Peyer's patch (tissue), 4 donors: ENCODE results near the gene MLPH. TPM values are rescaled to one million over a fixed set of nuclear protein-coding genes. Genes with fewer than 3 reads are reported as not detected.

Experiments
- DNase-seq, 3 donors: peaks; one replicate each; pipeline ENCODE4 v3.0.0-alpha.2; 2017 to 2019
- H3K27ac ChIP-seq, 4 donors: fragments of 200-600 bp; sonication (generic); one replicate each; pipeline ENCODE4 v1.5.1; 2016 to 2019
- H3K27me3 ChIP-seq, 2 donors: fragments of 200-600 bp; sonication (generic); one replicate each; pipeline ENCODE4 v1.5.1; 2019
- H3K36me3 ChIP-seq, 3 donors: fragments of 200-600 bp; sonication (generic); one replicate each; pipeline ENCODE4 v1.5.1; 2016 to 2019
- H3K4me1 ChIP-seq, 4 donors: fragments of 200-600 bp; sonication (generic); one replicate each; pipeline ENCODE4 v1.5.1; 2016 to 2019
- H3K4me3 ChIP-seq, 4 donors: fragments of 200-600 bp; sonication (generic); 1 replicate in 3 of 4; 2 replicates in 1 of 4; pipeline ENCODE4 v1.5.1; 2016 to 2019; ENCODE audit warnings: mild to moderate bottlenecking in 1 of 4
- H3K9me3 ChIP-seq, 4 donors: fragments of 200-600 bp; sonication (generic); one replicate each; pipeline ENCODE4 v1.5.1; 2016 to 2019; ENCODE audit warnings: mild to moderate bottlenecking in 1 of 4
- POLR2A ChIP-seq, 2 donors: fragments of 450-650 bp; IDR thresholded peaks; one replicate each; pipeline ENCODE4 v1.5.1; 2017; ENCODE audit warnings: antibody characterized with exemption in 2 of 2, mild to moderate bottlenecking in 2 of 2, moderate library complexity in 2 of 2
- total RNA-seq, 4 donors: library from RNA; depleted of rRNA; stranded (reverse); fragments of >200 nt; gene quantifications; one replicate each; pipeline ENCODE4 v1.1.0, GENCODE V29; 2016
- TF ChIP-seq, protein P1 (sequence below), 6 experiments: fragments of 450-650 bp in 4 of 6; fragments of 200-600 bp in 2 of 6; sonication (generic) in 1 of 6; IDR thresholded peaks; one replicate each; pipeline ENCODE4 v1.5.1; 2017 to 2019; ENCODE audit warnings: antibody characterized with exemption in 6 of 6, mild to moderate bottlenecking in 3 of 6, moderate library complexity in 1 of 6

Gene MLPH
- total RNA-seq, 4 donors from 2014 or later: 82.5 to 195 (median 116) TPM

DNA sequence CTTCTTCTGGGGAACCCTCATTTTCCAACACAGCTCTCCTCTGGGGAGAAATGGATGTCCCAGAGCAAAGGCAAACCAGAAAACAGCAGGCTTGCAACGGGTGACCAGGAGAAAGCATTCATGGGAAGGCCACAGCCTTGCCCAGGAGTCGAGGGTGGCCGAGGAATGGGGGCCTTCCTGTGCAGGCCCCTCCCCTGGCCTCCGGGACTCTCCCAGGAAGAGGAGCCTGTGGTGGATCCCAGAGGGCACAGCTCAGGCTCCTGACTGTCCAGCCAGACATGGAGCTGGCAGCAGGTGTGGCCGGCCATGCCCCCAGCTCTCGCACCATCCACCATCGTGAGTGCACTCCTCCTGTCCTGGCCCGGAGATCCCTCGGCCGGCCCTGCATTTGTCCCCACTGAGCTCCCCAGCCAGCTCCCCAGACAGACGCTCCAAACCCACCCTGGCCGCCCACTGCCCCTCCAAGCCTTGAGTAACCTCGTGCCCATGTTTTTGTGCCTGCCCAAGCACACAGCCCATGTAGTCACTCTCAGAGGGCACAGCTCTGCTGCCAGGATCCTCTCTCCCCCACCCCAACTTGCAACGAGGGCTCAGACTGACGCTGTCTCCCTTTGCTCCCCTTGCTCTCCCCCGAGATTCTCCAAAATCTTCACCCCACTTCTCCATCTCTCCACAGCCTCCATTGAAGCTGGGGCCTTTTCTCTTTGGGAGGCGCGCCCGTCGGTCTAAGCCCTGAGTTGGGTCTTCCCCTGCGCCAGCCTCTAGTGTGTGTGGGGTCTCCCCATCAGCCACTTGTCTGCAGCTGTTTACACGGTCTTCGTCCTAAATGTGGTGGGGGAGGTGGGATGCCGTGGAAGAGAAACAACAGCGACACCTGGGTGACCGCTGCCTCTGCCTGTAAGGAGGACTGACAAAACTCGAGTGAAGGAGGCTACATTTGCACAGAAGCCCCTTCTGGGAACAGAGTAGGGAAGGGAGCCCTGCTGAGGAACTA lies 89.1 kb downstream of the MLPH start:
- no peaks in the 10 kb centered on the region for H3K27me3 ChIP-seq
- peaks cover 0 to 9% (median 2%) of the 10 kb centered on the region in 4 donors for H3K4me1 ChIP-seq
- no peak overlapping the region for H3K4me3 ChIP-seq
- H3K27ac ChIP-seq: no peak overlapping the region
- no peaks in the 10 kb centered on the region for H3K9me3 ChIP-seq
- DNase-seq: peak in 1 of 3 donors; percentile 42
- TF ChIP-seq, protein P1, sequence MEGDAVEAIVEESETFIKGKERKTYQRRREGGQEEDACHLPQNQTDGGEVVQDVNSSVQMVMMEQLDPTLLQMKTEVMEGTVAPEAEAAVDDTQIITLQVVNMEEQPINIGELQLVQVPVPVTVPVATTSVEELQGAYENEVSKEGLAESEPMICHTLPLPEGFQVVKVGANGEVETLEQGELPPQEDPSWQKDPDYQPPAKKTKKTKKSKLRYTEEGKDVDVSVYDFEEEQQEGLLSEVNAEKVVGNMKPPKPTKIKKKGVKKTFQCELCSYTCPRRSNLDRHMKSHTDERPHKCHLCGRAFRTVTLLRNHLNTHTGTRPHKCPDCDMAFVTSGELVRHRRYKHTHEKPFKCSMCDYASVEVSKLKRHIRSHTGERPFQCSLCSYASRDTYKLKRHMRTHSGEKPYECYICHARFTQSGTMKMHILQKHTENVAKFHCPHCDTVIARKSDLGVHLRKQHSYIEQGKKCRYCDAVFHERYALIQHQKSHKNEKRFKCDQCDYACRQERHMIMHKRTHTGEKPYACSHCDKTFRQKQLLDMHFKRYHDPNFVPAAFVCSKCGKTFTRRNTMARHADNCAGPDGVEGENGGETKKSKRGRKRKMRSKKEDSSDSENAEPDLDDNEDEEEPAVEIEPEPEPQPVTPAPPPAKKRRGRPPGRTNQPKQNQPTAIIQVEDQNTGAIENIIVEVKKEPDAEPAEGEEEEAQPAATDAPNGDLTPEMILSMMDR (IDR thresholded peaks at IDR 0.05): no peak
- TF ChIP-seq POLR2A (IDR thresholded peaks at IDR 0.05): no peak
- peaks cover 0 to 12% (median 0%) of the 10 kb centered on the region in 3 donors for H3K36me3 ChIP-seq

DNA sequence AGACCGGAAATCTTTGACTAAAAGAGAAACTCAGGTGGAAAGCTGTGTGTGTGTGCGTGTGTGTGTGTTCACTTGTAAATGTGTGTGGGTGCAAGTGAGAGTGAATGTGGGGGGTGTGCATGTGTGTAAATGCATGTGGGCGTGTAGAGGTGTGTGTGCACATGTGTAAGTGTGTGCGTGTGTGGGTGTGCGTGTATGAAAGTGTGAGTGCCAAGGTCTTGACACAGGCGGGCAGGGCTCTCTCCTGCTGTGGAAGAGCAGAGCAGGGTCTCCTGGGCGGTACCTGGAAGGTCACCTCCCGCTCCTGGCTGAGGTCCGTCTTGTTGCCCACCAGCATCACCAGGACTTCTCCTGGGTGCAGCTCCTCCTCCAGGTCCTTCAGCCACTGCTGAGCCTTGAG lies 89.9 kb downstream of the MLPH start:
- TF ChIP-seq, protein P1 (IDR thresholded peaks at IDR 0.05): no peak
- TF ChIP-seq POLR2A (IDR thresholded peaks at IDR 0.05): no peak
- no peak overlapping the region for H3K27ac ChIP-seq
- H3K4me3 ChIP-seq: no peak overlapping the region
- H3K9me3 ChIP-seq: no peaks in the 10 kb centered on the region
- no peaks in the 10 kb centered on the region for H3K27me3 ChIP-seq
- peaks cover 0 to 15% (median 0%) of the 10 kb centered on the region in 3 donors for H3K36me3 ChIP-seq
- DNase-seq: peak in 1 of 3 donors; percentile 27
- peaks cover 0 to 11% (median 1%) of the 10 kb centered on the region in 4 donors for H3K4me1 ChIP-seq

DNA sequence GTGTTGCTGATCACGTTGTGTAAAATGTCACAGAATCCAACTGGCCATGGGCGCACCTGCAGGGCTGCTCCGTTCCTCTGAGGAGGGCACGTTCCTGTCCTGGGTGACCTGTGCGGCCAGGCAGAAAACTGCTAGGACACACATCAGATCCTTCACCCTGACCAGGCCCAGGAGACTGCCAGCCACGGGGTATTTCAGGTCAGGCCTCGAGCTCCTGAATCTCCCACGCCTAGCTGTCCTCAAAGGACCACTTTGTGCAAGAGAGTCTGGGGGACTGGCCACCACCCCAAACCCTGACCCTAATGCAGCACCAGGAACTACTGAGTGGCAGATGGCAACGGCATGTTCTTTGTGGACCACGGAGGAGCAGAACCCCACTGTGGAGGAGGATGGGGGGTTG lies 90.4 kb downstream of the MLPH start:
- peaks cover 0 to 15% (median 0%) of the 10 kb centered on the region in 3 donors for H3K36me3 ChIP-seq
- H3K4me3 ChIP-seq: no peak overlapping the region
- TF ChIP-seq POLR2A (IDR thresholded peaks at IDR 0.05): no peak
- TF ChIP-seq, protein P1 (IDR thresholded peaks at IDR 0.05): no peak
- no peak for DNase-seq
- no peaks in the 10 kb centered on the region for H3K9me3 ChIP-seq
- no peaks in the 10 kb centered on the region for H3K27me3 ChIP-seq
- H3K27ac ChIP-seq: no peak overlapping the region
- H3K4me1 ChIP-seq: peaks cover 0 to 11% (median 0%) of the 10 kb centered on the region in 4 donors

DNA sequence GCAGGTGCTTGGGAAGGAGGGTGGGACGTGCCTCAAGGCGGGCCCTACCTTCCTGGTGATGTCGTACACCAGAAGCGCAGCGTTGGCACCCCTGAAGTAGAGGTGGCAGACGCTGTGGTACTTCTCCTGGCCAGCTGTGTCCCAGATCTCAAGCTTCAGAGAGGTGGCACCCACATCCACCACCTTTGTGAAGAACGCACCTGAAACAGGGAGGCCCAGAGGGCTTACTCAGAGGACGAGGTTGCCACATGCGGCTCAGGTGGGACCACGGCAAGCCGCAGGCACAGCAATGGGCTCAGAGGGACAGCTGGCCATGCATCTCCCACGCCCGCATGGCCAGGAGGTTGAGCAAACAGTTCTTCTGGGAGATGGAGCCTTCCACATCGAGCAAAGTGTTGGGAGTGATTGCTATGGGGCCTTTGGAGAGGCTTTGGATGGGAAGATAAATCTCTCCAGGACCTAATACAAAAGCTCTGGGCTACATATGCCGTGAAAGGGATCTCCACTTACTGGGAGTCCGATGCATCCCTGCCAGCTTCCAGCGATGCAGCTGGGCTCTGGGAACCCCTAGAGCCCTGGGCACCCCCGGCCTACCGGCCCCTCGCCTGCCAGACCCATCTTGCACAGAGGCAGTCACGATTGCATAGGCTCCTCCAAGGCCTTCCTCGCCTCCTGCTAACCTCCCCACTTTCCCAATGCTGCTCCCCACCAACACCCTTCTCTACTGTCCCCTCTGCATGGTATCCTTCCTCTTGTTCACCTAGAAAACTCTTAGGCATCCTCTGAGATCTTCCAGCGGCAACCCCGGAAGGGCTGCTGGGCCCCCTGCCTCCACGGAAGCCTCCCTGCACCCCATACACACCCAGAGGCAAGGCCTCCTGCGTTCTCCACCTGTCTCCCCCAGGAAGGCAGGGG lies 91.2 kb downstream of the MLPH start:
- peaks cover 0 to 15% (median 0%) of the 10 kb centered on the region in 3 donors for H3K36me3 ChIP-seq

DNA sequence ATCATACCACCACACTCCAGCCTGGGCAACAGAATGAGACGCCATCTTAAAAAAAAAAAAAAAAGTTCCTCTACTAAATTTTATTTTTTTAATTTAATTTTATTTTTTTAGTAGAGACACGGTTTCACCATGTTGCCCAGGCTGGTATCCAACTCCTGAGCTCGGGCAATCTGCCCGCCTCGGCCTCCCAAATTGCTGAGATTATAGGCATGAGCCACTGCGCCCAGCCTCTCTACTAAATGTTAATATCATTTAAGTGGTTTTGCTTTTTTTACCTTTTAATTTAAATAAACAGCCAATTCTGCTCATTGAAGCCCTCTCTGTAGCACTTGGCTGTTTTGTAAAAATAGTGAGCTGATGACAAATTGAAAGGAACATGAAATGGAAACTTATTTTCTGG lies 94.3 kb downstream of the MLPH start:
- Histone ChIP-seq H3K36me3 (peaks cover 0 to 14% (median 0%) of the 10 kb centered on the region in 3 donors), H3K27ac (no peak overlapping the region), H3K9me3 (no peaks in the 10 kb centered on the region), H3K4me1 (peaks cover 0 to 7% (median 0%) of the 10 kb centered on the region in 4 donors), H3K4me3 (no peak overlapping the region), H3K27me3 (no peaks in the 10 kb centered on the region)
- TF ChIP-seq, protein P1 (IDR thresholded peaks at IDR 0.05): no peak
- TF ChIP-seq POLR2A (IDR thresholded peaks at IDR 0.05): no peak
- no peak for DNase-seq

More for the DNA sequence above, 91.2 kb downstream of the MLPH start:
- Histone ChIP-seq H3K27ac (no peak overlapping the region), H3K4me3 (no peak overlapping the region), H3K27me3 (no peaks in the 10 kb centered on the region), H3K4me1 (peaks cover 0 to 7% (median 0%) of the 10 kb centered on the region in 4 donors), H3K9me3 (no peaks in the 10 kb centered on the region)
- DNase-seq: no peak
- TF ChIP-seq, protein P1 (IDR thresholded peaks at IDR 0.05): no peak
- no peak for TF ChIP-seq POLR2A (IDR thresholded peaks at IDR 0.05)
